Stimulated activated CD4-positive, alpha-beta T cell treated with anti-CD3 and anti-CD28 coated beads, TNF-alpha, amount 100 ng/mL, for 24 hours (primary cell): Measurements from ENCODE around the gene BLTP2.

Source experiments
- DNase-seq, 3 experiments: peaks; one replicate each; pipeline ENCODE4 v3.0.0-alpha.2; 2020; ENCODE audit warnings: low read depth in 3 of 3

BLTP2 gene

GRCh38 chr17:28598799-28599310, 46.1 kb downstream of the BLTP2 start, which contains the start of gene SPAG5:
TSS of gene SPAG5 (minus strand) at chr17:28599025. CDS start at chr17:28598946, 79 bp downstream.
- DNase-seq: peak; percentile 84 to 93 (median 88)

- DNase-seq: no peak
These were observed 46.6 kb downstream of the BLTP2 start for GRCh38 chr17:28598389-28598788.

GRCh38 chr17:28597606-28598383, 47.2 kb downstream of the BLTP2 start:
- no peak for DNase-seq
